ENCODE results near the gene CYS1. TPM values are rescaled to one million over a fixed set of nuclear protein-coding genes. Genes with fewer than 3 reads are reported as not detected.

Gene CYS1
- total RNA-seq, 1 donor from 2014 or later, result 7.3 TPM

DNA sequence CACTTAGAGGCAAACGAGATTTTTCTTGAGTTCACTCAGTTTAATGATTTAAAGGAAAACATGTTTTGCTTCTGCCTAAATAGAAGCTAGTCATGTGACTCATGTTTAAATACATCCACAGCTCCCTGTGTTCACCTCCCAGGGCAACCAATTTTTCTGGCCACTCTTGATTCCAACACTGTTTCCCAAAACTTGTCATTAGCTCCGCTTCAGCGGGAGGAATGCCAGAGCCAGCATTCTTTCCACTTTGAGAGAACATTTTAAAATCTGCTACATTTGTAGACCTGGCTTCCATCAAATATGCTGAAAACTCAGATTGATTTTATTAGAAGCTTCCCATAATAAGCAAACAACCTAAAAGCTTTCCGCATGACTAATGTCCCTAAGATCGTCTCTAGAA is 2.8 kb upstream of the CYS1 start:
- Mint-ChIP-seq H3K27ac (ENCODE audit: unreplicated experiment) (no peak overlapping the region), H3K4me1 (ENCODE audit: unreplicated experiment) (peaks cover 6% of the 10 kb centered on the region), H3K4me3 (ENCODE audit: unreplicated experiment) (no peak overlapping the region), H3K9me3 (ENCODE audit: unreplicated experiment) (no peaks in the 10 kb centered on the region), H3K27me3 (ENCODE audit: unreplicated experiment) (peaks cover 17% of the 10 kb centered on the region), H3K36me3 (ENCODE audit: low read depth, unreplicated experiment) (no peaks in the 10 kb centered on the region)
- TF ChIP-seq, protein P1, sequence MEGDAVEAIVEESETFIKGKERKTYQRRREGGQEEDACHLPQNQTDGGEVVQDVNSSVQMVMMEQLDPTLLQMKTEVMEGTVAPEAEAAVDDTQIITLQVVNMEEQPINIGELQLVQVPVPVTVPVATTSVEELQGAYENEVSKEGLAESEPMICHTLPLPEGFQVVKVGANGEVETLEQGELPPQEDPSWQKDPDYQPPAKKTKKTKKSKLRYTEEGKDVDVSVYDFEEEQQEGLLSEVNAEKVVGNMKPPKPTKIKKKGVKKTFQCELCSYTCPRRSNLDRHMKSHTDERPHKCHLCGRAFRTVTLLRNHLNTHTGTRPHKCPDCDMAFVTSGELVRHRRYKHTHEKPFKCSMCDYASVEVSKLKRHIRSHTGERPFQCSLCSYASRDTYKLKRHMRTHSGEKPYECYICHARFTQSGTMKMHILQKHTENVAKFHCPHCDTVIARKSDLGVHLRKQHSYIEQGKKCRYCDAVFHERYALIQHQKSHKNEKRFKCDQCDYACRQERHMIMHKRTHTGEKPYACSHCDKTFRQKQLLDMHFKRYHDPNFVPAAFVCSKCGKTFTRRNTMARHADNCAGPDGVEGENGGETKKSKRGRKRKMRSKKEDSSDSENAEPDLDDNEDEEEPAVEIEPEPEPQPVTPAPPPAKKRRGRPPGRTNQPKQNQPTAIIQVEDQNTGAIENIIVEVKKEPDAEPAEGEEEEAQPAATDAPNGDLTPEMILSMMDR (IDR thresholded peaks at IDR 0.05; ENCODE audit: unreplicated experiment), result no peak
- no peak for DNase-seq (ENCODE audit: low spot score)

DNA sequence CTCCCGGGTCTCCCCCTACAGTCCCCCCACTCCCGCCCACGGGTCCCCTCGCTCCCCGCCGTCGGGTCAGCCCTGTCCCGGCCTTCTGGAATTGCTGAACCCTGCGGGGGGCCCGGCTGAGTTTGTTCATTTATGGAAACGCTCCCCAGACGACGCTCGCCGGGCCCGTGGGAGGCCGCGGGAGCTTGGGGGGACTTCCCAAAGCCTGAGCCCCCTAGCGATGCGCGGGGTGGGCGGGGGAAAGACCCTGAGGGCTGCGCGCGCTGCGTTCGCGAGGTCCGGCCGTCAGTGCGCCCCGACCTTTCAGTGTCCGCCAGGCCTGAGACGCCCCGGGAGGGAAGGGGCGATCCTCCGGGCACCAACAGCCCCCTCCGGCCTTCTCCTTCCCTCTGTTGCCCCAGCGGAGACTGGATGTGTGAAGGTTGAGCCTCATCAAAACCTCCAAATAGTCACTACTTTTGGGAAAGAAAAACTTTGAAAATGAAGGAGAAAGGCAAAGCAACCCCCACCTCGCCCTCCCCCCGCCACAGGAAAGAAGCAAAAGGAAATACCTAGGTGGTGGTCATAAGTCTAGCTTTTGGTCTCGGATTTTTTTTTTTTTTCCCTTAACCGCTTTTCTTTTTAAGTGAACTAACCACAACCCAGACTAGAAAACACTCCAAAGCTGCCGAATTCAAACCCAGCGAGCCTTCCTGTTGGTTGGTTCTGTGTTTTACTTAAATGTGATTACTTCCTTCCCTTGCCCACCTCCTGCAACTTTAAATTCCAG is 509 bp upstream of the CYS1 start:
- H3K36me3 Mint-ChIP-seq (ENCODE audit: low read depth, unreplicated experiment), result no peaks in the 10 kb centered on the region
- DNase-seq (ENCODE audit: low spot score), result peak; percentile 36
- peak overlapping the region; percentile 88 for H3K4me3 Mint-ChIP-seq (ENCODE audit: unreplicated experiment)
- H3K27ac Mint-ChIP-seq (ENCODE audit: unreplicated experiment), result peak overlapping the region; percentile 85
- H3K9me3 Mint-ChIP-seq (ENCODE audit: unreplicated experiment), result no peaks in the 10 kb centered on the region
- TF ChIP-seq, protein P1 (IDR thresholded peaks at IDR 0.05; ENCODE audit: unreplicated experiment), result no peak
- H3K4me1 Mint-ChIP-seq (ENCODE audit: unreplicated experiment), result peaks cover 6% of the 10 kb centered on the region
- H3K27me3 Mint-ChIP-seq (ENCODE audit: unreplicated experiment), result peaks cover 18% of the 10 kb centered on the region

DNA sequence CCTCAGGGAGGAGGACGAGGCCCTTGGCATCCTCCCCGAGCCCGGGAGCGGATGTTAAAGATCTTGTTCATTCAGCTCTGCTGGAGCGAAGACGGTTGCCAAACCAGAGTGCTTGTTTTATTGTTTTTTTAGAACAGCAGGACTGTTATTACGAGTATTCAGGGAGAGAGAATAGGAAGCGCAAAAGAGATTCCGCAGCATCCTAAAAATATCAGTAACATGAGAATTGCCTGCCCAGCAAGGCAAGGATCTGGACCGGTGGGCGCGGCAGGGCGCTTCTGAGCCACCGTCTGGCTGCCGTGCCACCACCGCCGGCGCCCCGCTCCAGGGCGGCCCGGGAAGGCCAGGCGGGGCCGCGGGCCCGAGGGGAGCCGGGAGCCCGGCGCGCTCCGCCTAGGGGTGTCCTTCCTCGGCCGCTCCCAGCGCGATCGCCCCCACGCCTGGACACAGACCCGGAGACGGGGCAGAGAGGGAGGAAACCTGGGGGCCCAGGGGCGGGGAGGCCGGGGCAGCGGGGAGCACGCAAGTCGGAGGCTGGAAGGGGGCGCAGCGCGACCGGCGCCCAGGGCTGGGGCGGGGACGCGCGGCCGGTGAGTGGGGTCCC is 843 bp downstream of the CYS1 start:
- Mint-ChIP-seq H3K36me3 (ENCODE audit: low read depth, unreplicated experiment) (no peaks in the 10 kb centered on the region), H3K27me3 (ENCODE audit: unreplicated experiment) (peaks cover 16% of the 10 kb centered on the region), H3K4me1 (ENCODE audit: unreplicated experiment) (peaks cover 6% of the 10 kb centered on the region), H3K4me3 (ENCODE audit: unreplicated experiment) (peak overlapping the region; percentile 89), H3K27ac (ENCODE audit: unreplicated experiment) (no peak overlapping the region), H3K9me3 (ENCODE audit: unreplicated experiment) (no peaks in the 10 kb centered on the region)
- DNase-seq (ENCODE audit: low spot score), result peak; percentile 53
- TF ChIP-seq, protein P1 (IDR thresholded peaks at IDR 0.05; ENCODE audit: unreplicated experiment), result no peak

DNA sequence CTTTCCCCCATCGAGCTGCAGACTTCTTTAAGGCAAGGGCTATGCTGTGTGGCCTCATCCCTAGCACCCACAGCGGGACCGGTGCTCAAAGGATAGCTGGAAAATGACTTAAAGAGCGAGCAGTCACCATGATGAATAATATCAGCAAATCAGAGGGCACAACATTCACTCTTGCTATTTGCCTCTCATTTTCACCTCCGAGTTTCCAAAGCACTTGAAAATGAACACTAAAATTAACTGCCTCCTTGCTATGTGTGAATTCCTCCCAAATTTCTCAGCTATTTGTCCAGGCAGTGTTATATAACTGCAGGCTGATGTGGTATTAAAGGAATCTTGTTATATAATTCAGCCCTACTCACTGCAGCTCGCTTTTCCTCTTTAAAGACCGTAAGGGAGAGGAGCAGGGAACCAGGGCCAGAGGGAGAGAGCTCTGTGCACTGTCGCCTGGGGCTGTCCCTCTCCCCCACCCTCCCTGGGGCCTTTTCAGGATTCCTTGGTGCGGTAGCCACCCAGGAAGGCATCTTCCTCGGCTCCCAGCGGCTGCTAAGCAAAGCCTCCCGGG is 1.4 kb downstream of the CYS1 start:
- Mint-ChIP-seq H3K27ac (ENCODE audit: unreplicated experiment) (no peak overlapping the region), H3K4me3 (ENCODE audit: unreplicated experiment) (peak overlapping the region; percentile 89), H3K4me1 (ENCODE audit: unreplicated experiment) (peaks cover 6% of the 10 kb centered on the region), H3K36me3 (ENCODE audit: low read depth, unreplicated experiment) (no peaks in the 10 kb centered on the region), H3K9me3 (ENCODE audit: unreplicated experiment) (no peaks in the 10 kb centered on the region), H3K27me3 (ENCODE audit: unreplicated experiment) (peaks cover 16% of the 10 kb centered on the region)
- no peak for DNase-seq (ENCODE audit: low spot score)
- TF ChIP-seq, protein P1 (IDR thresholded peaks at IDR 0.05; ENCODE audit: unreplicated experiment), result no peak

DNA sequence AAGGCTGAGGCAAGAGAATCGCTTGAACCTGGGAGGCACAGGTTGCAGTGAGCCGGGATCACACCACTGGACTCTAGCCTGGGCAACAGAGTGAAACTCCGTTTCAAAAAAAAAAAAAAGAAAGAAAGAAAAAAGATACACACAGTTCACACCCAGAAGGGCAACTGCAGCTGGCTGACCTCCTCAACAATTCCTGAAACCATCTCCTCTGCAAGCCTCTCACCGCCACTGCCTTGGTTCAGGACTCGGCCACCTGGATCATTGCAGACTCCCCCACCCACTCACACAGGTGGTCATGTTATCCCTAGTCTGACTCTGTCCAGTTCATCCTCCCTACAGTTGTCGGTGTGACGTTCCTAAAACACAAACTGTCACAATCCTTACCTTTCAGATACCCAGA is 2.2 kb downstream of the CYS1 start:
- Mint-ChIP-seq H3K4me1 (ENCODE audit: unreplicated experiment) (peaks cover 6% of the 10 kb centered on the region), H3K27me3 (ENCODE audit: unreplicated experiment) (peaks cover 17% of the 10 kb centered on the region), H3K36me3 (ENCODE audit: low read depth, unreplicated experiment) (no peaks in the 10 kb centered on the region), H3K4me3 (ENCODE audit: unreplicated experiment) (no peak overlapping the region), H3K9me3 (ENCODE audit: unreplicated experiment) (no peaks in the 10 kb centered on the region), H3K27ac (ENCODE audit: unreplicated experiment) (no peak overlapping the region)
- no peak for DNase-seq (ENCODE audit: low spot score)
- TF ChIP-seq, protein P1 (IDR thresholded peaks at IDR 0.05; ENCODE audit: unreplicated experiment), result no peak

Data from endothelial cell (in vitro differentiated cells).